NCI-H187 (cell line): ENCODE data around the gene GPR3.
"Not testable (repeated sequence)": the region's sequence is repeated elsewhere in the genome, so short reads cannot be mapped to it uniquely, and the experiment has no call there.

Experiments used
- DNase-seq, 2 experiments: peaks; one replicate each; lab custom pipeline; 2025; lab: John Stamatoyannopoulos, UW

Gene GPR3

DNA sequence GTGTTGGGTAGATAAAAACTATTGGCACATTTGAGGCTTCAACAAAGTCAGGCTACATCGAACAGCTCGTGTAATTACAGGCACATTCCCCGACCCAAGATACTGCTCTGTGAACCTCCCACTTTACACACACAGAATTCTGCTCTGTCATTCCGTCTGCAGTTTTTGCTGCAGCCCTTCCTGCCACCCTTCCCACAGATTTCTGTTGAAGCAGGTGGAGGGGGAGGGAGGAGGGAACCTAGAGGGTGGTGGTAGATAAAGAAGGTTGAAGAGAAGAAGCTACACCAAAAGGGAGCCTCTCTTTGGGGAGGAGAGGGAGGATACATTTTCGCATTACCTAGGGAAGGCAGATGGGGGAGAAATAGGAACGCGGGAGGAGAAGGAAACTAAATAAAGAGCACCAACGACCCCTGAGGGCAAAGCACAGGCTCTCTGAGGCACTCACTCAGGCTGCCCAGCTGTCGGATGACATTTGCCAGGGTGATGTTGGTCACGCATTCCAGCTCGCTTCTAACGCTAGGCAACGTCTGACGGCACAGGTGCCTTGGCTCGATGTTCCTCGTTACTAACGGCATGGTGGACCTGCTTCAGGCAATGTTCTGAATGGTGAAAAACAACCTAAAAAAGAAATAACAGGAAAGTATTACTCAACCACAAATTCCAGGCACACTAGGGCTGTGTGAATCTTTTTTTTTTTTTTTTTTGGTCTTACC is 36.0 kb downstream of the GPR3 start:
- DNase-seq = no peak

- DNase-seq = no peak
Observed at GRCh38 chr1:27429029-27429425, 36.6 kb downstream of the GPR3 start.

DNA sequence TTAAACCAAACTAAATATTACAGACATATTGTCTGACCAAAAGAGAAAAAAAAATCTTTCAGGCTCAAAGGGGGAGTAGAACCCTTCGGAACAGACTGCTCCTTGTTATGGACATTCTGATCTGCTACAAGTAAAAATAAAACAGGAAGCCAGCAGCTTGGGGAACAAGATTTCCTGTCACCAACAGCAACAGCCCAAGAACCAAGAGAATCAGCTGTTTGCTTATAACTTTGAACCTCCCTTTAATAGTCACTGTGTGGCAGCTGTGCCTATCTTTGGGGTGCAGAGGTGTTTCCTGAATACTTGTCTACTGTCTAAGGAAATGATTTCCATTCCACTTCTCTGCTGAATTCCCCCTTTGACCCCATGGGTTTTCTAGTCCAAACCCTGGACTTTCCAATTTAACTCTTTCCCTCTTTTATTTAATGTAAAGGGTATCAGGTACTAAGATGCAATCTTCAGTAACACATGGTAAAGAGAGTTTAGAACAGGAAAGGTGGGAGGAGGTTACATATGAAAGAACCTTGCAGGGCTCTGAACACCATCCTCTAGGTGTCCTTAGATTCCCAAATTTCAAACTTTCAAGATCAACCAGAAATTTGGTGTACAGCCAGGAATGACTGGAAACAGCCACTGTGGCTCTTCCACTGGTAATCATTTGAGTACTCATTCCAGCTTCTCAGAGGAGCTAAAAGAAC is 38.6 kb downstream of the GPR3 start:
- no peak for DNase-seq

DNA sequence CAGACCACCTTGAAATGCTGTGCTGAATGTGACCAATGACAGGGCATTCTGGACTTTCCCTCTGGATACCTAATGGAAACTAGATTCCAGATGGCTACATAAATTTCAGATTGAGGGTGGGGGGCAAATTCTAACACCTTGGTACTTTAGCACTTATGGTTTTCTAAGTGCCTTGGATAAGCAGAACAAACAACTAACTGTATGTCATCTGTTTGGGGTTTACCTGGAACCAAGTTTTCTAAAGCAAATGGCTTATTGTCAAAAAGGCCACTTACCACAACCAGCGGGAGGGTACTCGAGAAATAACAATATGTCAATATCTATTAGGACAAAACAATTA is 39.1 kb downstream of the GPR3 start:
- DNase-seq = no peak

DNA sequence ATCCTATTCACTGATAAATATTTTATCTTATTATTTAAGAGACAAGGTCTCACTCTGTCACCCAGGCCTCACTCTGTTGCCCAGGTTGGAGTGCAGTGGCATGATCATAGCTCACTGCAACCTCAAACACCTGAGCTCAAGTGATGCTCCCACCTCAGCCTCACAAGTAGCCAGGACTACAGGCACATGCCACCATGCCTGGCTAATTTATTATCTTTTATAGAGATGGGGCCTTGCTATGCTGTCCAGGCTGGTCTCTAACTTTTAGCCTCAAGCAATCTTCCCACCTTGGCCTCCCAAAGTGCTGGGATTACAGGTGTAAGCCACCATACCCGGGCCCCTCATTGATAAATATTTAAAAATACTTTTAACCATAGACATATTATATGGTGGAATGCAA is 40.3 kb downstream of the GPR3 start:
- not testable (repeated sequence) for DNase-seq

- no peak for DNase-seq
Observed at GRCh38 chr1:27433706-27434105, 41.3 kb downstream of the GPR3 start.

DNA sequence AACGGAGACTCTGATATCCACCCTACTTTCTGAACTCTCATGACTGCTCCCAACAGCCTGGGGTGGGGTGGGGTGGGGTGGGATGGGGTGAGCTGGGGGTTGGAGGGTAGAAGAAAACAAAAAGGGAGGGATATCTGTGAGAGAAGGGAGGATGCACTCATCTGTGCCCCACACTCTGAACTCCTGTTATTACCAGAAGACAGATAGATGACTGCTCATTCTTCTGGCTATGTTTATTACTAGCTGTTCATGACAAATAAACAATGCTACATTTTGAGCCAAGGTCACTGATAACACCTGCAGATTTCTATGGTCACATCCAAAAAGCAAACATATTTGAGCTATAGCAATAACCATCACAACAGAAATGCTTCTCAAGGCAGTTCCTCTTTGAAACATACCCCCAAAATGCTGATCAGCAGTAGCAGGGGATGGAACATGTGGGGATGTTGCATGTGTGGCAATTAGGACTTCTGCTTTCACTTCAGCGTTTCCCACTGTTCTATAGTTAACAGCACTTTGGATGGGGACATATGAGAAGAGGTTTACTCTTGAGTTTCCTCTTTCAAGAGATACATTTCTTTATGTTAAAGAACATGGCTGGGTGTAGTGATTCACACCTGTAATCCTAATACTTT is 43.3 kb downstream of the GPR3 start:
- no peak for DNase-seq

- DNase-seq = no peak
Observed at GRCh38 chr1:27436204-27437159, 44.1 kb downstream of the GPR3 start.

DNA sequence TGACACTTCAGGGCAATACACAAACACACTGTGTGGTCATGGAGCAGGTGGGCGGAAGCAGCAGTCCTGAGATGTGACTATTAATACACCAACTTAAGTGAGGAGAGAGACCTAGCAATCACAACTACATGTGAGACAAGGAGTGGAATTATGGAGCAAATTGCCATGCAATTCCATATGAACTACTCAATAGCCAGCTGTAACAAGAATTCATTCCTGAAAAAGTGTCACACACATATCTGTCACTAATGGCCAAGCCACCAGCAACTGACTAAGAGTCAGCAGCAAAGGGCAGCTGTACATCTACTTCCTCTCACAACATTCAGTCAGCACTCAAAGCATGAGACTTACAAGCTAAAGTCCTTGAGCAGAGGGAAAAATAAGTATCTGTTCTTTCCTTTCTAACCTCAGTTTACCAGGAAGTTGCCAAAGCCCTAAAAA is 46.2 kb downstream of the GPR3 start:
- no peak for DNase-seq

DNA sequence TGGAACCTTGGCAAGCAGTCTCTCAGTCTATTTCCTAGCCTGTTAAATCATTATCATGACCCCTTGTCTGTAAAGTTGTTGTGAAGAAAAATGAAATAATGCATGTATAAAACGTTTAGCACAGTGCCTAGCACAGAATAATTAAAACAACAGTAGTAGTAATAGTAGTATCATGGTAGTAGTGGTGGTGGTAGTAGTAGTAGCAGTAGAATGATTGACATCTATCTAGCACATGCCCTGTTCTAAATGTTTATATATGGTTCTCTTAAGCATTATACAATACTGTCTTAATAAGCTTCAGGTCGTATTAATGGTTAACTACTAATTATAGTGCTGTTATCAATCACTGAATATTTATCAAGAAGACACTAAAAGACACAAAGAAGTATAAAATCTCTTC is 46.7 kb downstream of the GPR3 start:
- DNase-seq = no peak

- DNase-seq = no peak
Observed at GRCh38 chr1:27444632-27445031, 52.2 kb downstream of the GPR3 start.
